ELR (cell line): ENCODE measurements around the gene CDH6.

Experiments
- DNase-seq: peaks from one replicate; pipeline ENCODE4 v3.0.0-alpha.2; 2015; ENCODE audit warnings: low read depth

The CDH6 gene

GRCh38 chr5:31250201-31250600, 56.7 kb downstream of the CDH6 start:
- DNase-seq, result no peak

- DNase-seq, result no peak
These were observed 57.5 kb downstream of the CDH6 start for GRCh38 chr5:31251032-31251431.

- DNase-seq, result no peak
These were observed 61.6 kb downstream of the CDH6 start for GRCh38 chr5:31255041-31255440.

- no peak for DNase-seq
These were observed 74.8 kb downstream of the CDH6 start for GRCh38 chr5:31268256-31268655.

GRCh38 chr5:31268686-31269085, 75.2 kb downstream of the CDH6 start:
- DNase-seq, result no peak

- no peak for DNase-seq
These were observed 75.8 kb downstream of the CDH6 start for GRCh38 chr5:31269259-31269658.

- DNase-seq, result peak; percentile 29
These were observed 76.9 kb downstream of the CDH6 start for GRCh38 chr5:31270396-31270795.

- no peak for DNase-seq
These were observed 78.1 kb downstream of the CDH6 start for GRCh38 chr5:31271567-31271966.

- no peak for DNase-seq
These were observed 79.7 kb downstream of the CDH6 start for GRCh38 chr5:31273161-31273560.

- DNase-seq, result no peak
These were observed 80.3 kb downstream of the CDH6 start for GRCh38 chr5:31273631-31274378.

GRCh38 chr5:31280210-31280609, 86.7 kb downstream of the CDH6 start:
- no peak for DNase-seq

GRCh38 chr5:31283326-31283725, 89.8 kb downstream of the CDH6 start:
- no peak for DNase-seq

- no peak for DNase-seq
These were observed 91.5 kb downstream of the CDH6 start for GRCh38 chr5:31285025-31285424.

- no peak for DNase-seq
These were observed 94.5 kb downstream of the CDH6 start for GRCh38 chr5:31287985-31288384.

- no peak for DNase-seq
These were observed 95.9 kb downstream of the CDH6 start for GRCh38 chr5:31289429-31289828.

GRCh38 chr5:31291323-31291854, 97.9 kb downstream of the CDH6 start:
- DNase-seq, result peak; percentile 39

- peak; percentile 30 for DNase-seq
These were observed 107.0 kb downstream of the CDH6 start for GRCh38 chr5:31300501-31300900.

GRCh38 chr5:31301833-31302232, 108.3 kb downstream of the CDH6 start:
- no peak for DNase-seq

GRCh38 chr5:31303688-31304087, 110.2 kb downstream of the CDH6 start:
- DNase-seq, result no peak

GRCh38 chr5:31317665-31318064, 124.2 kb downstream of the CDH6 start:
- no peak for DNase-seq

GRCh38 chr5:31319335-31319734, 125.8 kb downstream of the CDH6 start:
- no peak for DNase-seq

- no peak for DNase-seq
These were observed 129.5 kb downstream of the CDH6 start for GRCh38 chr5:31322946-31323345.

- DNase-seq, result no peak
These were observed 131.4 kb downstream of the CDH6 start for GRCh38 chr5:31324842-31325241.
